GM12878 (cell line): Measurements from ENCODE around the gene NR6A1. TPM values are rescaled to one million over a fixed set of nuclear protein-coding genes. Genes with fewer than 3 reads are reported as not detected.

Source experiments
- ATAC-seq: fragments of 200-7000 bp; cut with Tn5 transposase; 3 replicates; pipeline ENCODE4 v1.9.1; 2020; ENCODE audit warnings: mild to moderate bottlenecking, moderate library complexity
- BruUV-seq: library from RNA; stranded (reverse); fragments of 400-500 nt; replicated peaks from 2 replicates; lab custom pipeline; 2021; lab: Mats Ljungman, UMichigan
- CTCF ChIA-PET: fragments of 300-600 bp; sonication (Branson Sonifier 250); formaldehyde crosslinking; extraction: SDS; loops from one replicate; lab custom pipeline; 2021; ENCODE audit warnings: inconsistent platforms; lab: Yijun Ruan, JAX
- POLR2A ChIA-PET: fragments of 350-600 bp; formaldehyde crosslinking; extraction: SDS; loops from one replicate; lab custom pipeline; 2021; ENCODE audit warnings: inconsistent platforms; lab: Charles Lee
- RAD21 ChIA-PET: fragments of 300-600 bp; sonication (Branson Sonifier 250); formaldehyde crosslinking; loops from one replicate; lab custom pipeline; 2023; ENCODE audit warnings: antibody characterized with exemption; ENCODE audit not compliant: unreplicated experiment; lab: Charles Lee
- SMC1A ChIA-PET: fragments of 300-600 bp; sonication (Branson Sonifier 250); formaldehyde crosslinking; loops from one replicate; lab custom pipeline; 2023; ENCODE audit not compliant: unreplicated experiment, uncharacterized antibody; lab: Charles Lee
- DNase-seq: peaks from one replicate; pipeline ENCODE4 v3.0.0-alpha.2; 2011; ENCODE audit warnings: low read depth, low spot score
- FAIRE-seq: peaks from 3 replicates; lab custom pipeline; 2011; peaks lifted over from hg19 to GRCh38; lab: Jason Lieb, UNC
- H2AFZ ChIP-seq: 2 replicates; pipeline ENCODE4 v1.6.0; 2011; ENCODE audit warnings: low read depth, low read length, control low read depth; ENCODE audit not compliant: control insufficient read depth
- H3K27ac ChIP-seq: 2 replicates; pipeline ENCODE4 v1.5.1; 2011; ENCODE audit warnings: control low read depth; ENCODE audit not compliant: control insufficient read depth, insufficient read depth
- H3K27me3 ChIP-seq, 2 experiments: replicated peaks in 1 of 2; 2 replicates each; pipeline versions ENCODE4 v1.6.0 to v1.6.1; 2011; ENCODE audit warnings: low read length in 1 of 2; ENCODE audit not compliant: control insufficient read depth in 2 of 2, insufficient read depth in 2 of 2
- H3K36me3 ChIP-seq, 2 experiments: 2 replicates each; pipeline ENCODE4 v1.5.1; 2011; ENCODE audit warnings: low read length in 1 of 2; ENCODE audit not compliant: control insufficient read depth in 2 of 2, insufficient read depth in 2 of 2
- H3K4me1 ChIP-seq: 2 replicates; pipeline ENCODE4 v1.6.1; 2011; ENCODE audit warnings: mild to moderate bottlenecking, low read length, moderate library complexity, mixed read lengths; ENCODE audit not compliant: control insufficient read depth, insufficient read depth
- H3K4me2 ChIP-seq: 2 replicates; pipeline ENCODE4 v1.6.0; 2011; ENCODE audit warnings: control low read depth; ENCODE audit not compliant: control insufficient read depth, insufficient read depth
- H3K4me3 ChIP-seq: fragments of 200-600 bp; sonication (generic); 2 replicates; pipeline ENCODE4 v1.5.1; 2016
- H3K79me2 ChIP-seq: 2 replicates; pipeline ENCODE4 v1.6.0; 2011; ENCODE audit warnings: low read length; ENCODE audit not compliant: control insufficient read depth, insufficient read depth
- H3K9ac ChIP-seq: 2 replicates; pipeline ENCODE4 v1.8.0; 2011; ENCODE audit warnings: low read length, control low read depth, mixed read lengths; ENCODE audit not compliant: control insufficient read depth, insufficient read depth
- H3K9me3 ChIP-seq: replicated peaks from 3 replicates; pipeline ENCODE4 v1.5.1; 2011; ENCODE audit warnings: mild to moderate bottlenecking, low read length; ENCODE audit not compliant: control insufficient read depth, insufficient read depth
- H4K20me1 ChIP-seq: 2 replicates; pipeline ENCODE4 v1.6.0; 2011; ENCODE audit not compliant: control insufficient read depth, insufficient read depth
- ATF7 ChIP-seq: fragments of 450-650 bp; IDR thresholded peaks from 2 replicates; pipeline ENCODE4 v1.6.1; 2016; ENCODE audit warnings: low read depth, mild to moderate bottlenecking
- BCL11A ChIP-seq: IDR thresholded peaks from 2 replicates; pipeline ENCODE4 v1.6.1; 2011; ENCODE audit warnings: low read depth, low read length
- ETV6 ChIP-seq, 2 experiments: fragments of 450-650 bp in 1 of 2; IDR thresholded peaks in 1 of 2; conservative IDR thresholded peaks in 1 of 2; 2 replicates each; pipeline ENCODE4 v1.6.1; 2014; ENCODE audit warnings: antibody characterized with exemption in 1 of 2, borderline replicate concordance in 1 of 2, low read depth in 1 of 2, mild to moderate bottlenecking in 1 of 2, moderate library complexity in 1 of 2
- IRF4 ChIP-seq: IDR thresholded peaks from 2 replicates; pipeline ENCODE4 v1.6.1; 2011; ENCODE audit warnings: low read depth, low read length
- MAX ChIP-seq: IDR thresholded peaks from 2 replicates; pipeline ENCODE4 v1.6.1; 2012; ENCODE audit warnings: low read depth, low read length, improper control_type of control experiment
- NRF1 ChIP-seq: conservative IDR thresholded peaks from 2 replicates; pipeline ENCODE4 v1.6.1; 2011; ENCODE audit warnings: mild to moderate bottlenecking, low read depth, low read length, improper control_type of control experiment
- RAD51 ChIP-seq: fragments of 450-650 bp; IDR thresholded peaks from 2 replicates; pipeline ENCODE4 v1.6.1; 2016; ENCODE audit warnings: moderate library complexity, mild to moderate bottlenecking, inconsistent platforms
- RBBP5 ChIP-seq: fragments of 200-600 bp; sonication (generic); conservative IDR thresholded peaks from 2 replicates; pipeline ENCODE4 v1.6.1; 2016
- STAT1 ChIP-seq: fragments of 450-650 bp; conservative IDR thresholded peaks from 2 replicates; pipeline ENCODE4 v1.6.1; 2014; ENCODE audit warnings: antibody characterized with exemption, mild to moderate bottlenecking
- TARDBP ChIP-seq: IDR thresholded peaks from 2 replicates; pipeline ENCODE4 v1.6.1; 2016; ENCODE audit warnings: borderline replicate concordance
- TBL1XR1 ChIP-seq: IDR thresholded peaks from 2 replicates; pipeline ENCODE4 v1.6.1; 2012; ENCODE audit warnings: low read depth, low read length, improper control_type of control experiment
- ZNF217 ChIP-seq: fragments of 450-650 bp; IDR thresholded peaks from 2 replicates; pipeline ENCODE4 v1.6.1; 2017; ENCODE audit warnings: antibody characterized with exemption, mild to moderate bottlenecking
- ZNF24 ChIP-seq: fragments of 450-650 bp; IDR thresholded peaks from 2 replicates; pipeline ENCODE4 v1.6.1; 2017; ENCODE audit warnings: antibody characterized with exemption, mild to moderate bottlenecking
- WGBS: methylation state at CpG from one replicate; pipeline ENCODE4 v1.1.6; 2016; ENCODE audit warnings: low lambda C conversion rate; ENCODE audit not compliant: insufficient replicate concordance, insufficient coverage; ENCODE audit errors: missing lambda C conversion rate; 5-methylcytosine and 5-hydroxymethylcytosine counted together
- in situ Hi-C: fragments of 300-500 bp; cut with MboI; formaldehyde crosslinking; loops from 9 replicates; pipeline ENCODE4 v1.14.3; 2018; ENCODE audit warnings: mixed read lengths
- intact Hi-C: fragments of 100-400 bp; cut with micrococcal nuclease; formaldehyde crosslinking; loops from one replicate; pipeline ENCODE4 v1.14.2; 2022; ENCODE audit not compliant: unreplicated experiment
- polyA plus RNA-seq, 11 experiments: library from polyadenylated mRNA; depleted of rRNA in 4 of 11; unstranded in 6 of 11; stranded (reverse) in 5 of 11; fragments of >200 nt; fragmentation: Nextera tagmentation in 4 of 11; fragmentation: Illumina TruSeq in 1 of 11; extraction: Ambion mirVana in 4 of 11; extraction: Trizol in 1 of 11; gene quantifications; 1 replicate in 1 of 11; 2 replicates in 10 of 11; pipeline versions ENCODE4 v1.2.1 to v1.2.3, GENCODE V29; 2011 to 2016; ENCODE audit warnings: inconsistent platforms in 2 of 11, missing spikeins in 2 of 11, low read depth in 1 of 11
- total RNA-seq, 4 experiments: library from RNA; depleted of rRNA in 3 of 4; stranded (reverse); fragments of >200 nt in 3 of 4; fragmentation: Illumina TruSeq in 1 of 4; extraction: Trizol in 1 of 4; gene quantifications; 2 replicates each; pipeline versions ENCODE4 v1.2.1 to v1.2.3, GENCODE V29; 2013 to 2021

The NR6A1 gene
- total and polyA plus RNA-seq, 10 of the 15 experiments (the other 5 are each of a cell fraction or from before 2014, with no cell fraction given), result 1.2 to 9.2 (median 4.6) TPM

- ChIA-PET POLR2A (no interaction called here), SMC1A (no interaction called here), RAD21 (no interaction called here), CTCF (interaction anchor here (1.4 to 16.1 kb wide), 2 partner anchors 8 to 71 kb away, joined by 3 to 575 read pairs; partner anchors contain the start of genes ARPC5L, RPL35 and WDR38)
- no peak for DNase-seq
- Histone ChIP-seq H4K20me1 (no peaks in the 10 kb centered on the region), H2AFZ (no peak overlapping the region), H3K4me1 (peaks cover 3% of the 10 kb centered on the region), H3K4me3 (no peak overlapping the region), H3K9ac (no peak overlapping the region), H3K27ac (no peak overlapping the region), H3K4me2 (no peak overlapping the region), H3K27me3 (peaks cover 5 to 6% of the 10 kb centered on the region in 2 experiments), H3K9me3 (no peaks in the 10 kb centered on the region), H3K36me3 (no peaks in the 10 kb centered on the region), H3K79me2 (no peaks in the 10 kb centered on the region)
- in situ Hi-C loops (no loop called here), intact Hi-C loops (no loop called here)
- WGBS, result 70% methylated on average over 4 of the region's 4 CpGs
- no peak for FAIRE-seq
- BruUV-seq, result no TSS peak
- ATAC-seq, result no peak
- TF ChIP-seq ZNF24, result no peak
- no peak for TF ChIP-seq TARDBP
- no peak for TF ChIP-seq STAT1
- no peak for TF ChIP-seq NRF1
- TF ChIP-seq ZNF217, result no peak
- no peak for TF ChIP-seq BCL11A
- TF ChIP-seq TBL1XR1, result no peak
- TF ChIP-seq IRF4, result no peak
- no peak for TF ChIP-seq RAD51
- TF ChIP-seq ETV6 (conservative IDR thresholded peaks at IDR 0.05 in 1 of 2, IDR thresholded peaks at IDR 0.05 in 1 of 2; ENCODE audit: borderline replicate concordance in 1 of 2, low read depth in 1 of 2), result no peak
- no peak for TF ChIP-seq RBBP5
- no peak for TF ChIP-seq MAX
- no peak for TF ChIP-seq ATF7
Measured at GRCh38 chr9:124780757-124781151, 9.6 kb upstream of the NR6A1 start.
